NCI-H146 (cell line): ENCODE data around the gene KANK2.
A peak's percentile ranks its signal among the peaks of the same experiment; 100 is the strongest.
"Not testable (repeated sequence)": the region's sequence is repeated elsewhere in the genome, so short reads cannot be mapped to it uniquely, and the experiment has no call there.

ENCODE experiments used
- DNase-seq: peaks from one replicate; lab custom pipeline; 2025; lab: John Stamatoyannopoulos, UW

KANK2 gene

GRCh38 chr19:11196406-11197287, 698 bp downstream of the KANK2 start:
- peak; percentile 54 for DNase-seq

GRCh38 chr19:11195681-11196080, 1.7 kb downstream of the KANK2 start:
- no peak for DNase-seq

GRCh38 chr19:11194656-11195558, 2.4 kb downstream of the KANK2 start:
- no peak for DNase-seq

GRCh38 chr19:11194173-11194572, 3.2 kb downstream of the KANK2 start:
- DNase-seq = no peak

- DNase-seq = no peak
Observed at GRCh38 chr19:11192957-11193939, 4.1 kb downstream of the KANK2 start.

- no peak for DNase-seq
Observed at GRCh38 chr19:11191934-11192333, 5.4 kb downstream of the KANK2 start.

- DNase-seq = no peak
Observed at GRCh38 chr19:11191273-11191755, 6.0 kb downstream of the KANK2 start.

GRCh38 chr19:11190501-11190900, 6.8 kb downstream of the KANK2 start:
- DNase-seq = no peak

- DNase-seq = no peak
Observed at GRCh38 chr19:11187441-11187840, 9.9 kb downstream of the KANK2 start.

- DNase-seq = no peak
Observed at GRCh38 chr19:11182994-11183393, 14.4 kb downstream of the KANK2 start.

GRCh38 chr19:11181488-11181887, 15.9 kb downstream of the KANK2 start:
- no peak for DNase-seq

GRCh38 chr19:11180975-11181374, 16.4 kb downstream of the KANK2 start:
- DNase-seq = not testable (repeated sequence)

GRCh38 chr19:11180346-11180745, 17.0 kb downstream of the KANK2 start:
- DNase-seq = no peak

GRCh38 chr19:11179716-11180297, 17.5 kb downstream of the KANK2 start:
- DNase-seq = no peak

- DNase-seq = not testable (repeated sequence)
Observed at GRCh38 chr19:11179145-11179465, 18.2 kb downstream of the KANK2 start.

GRCh38 chr19:11177592-11177991, 19.8 kb downstream of the KANK2 start:
- no peak for DNase-seq

GRCh38 chr19:11176466-11177193, 20.7 kb downstream of the KANK2 start:
- no peak for DNase-seq

GRCh38 chr19:11175920-11176319, 21.4 kb downstream of the KANK2 start:
- DNase-seq = no peak

GRCh38 chr19:11174336-11174735, 23.0 kb downstream of the KANK2 start:
- no peak for DNase-seq

GRCh38 chr19:11173516-11174155, 23.7 kb downstream of the KANK2 start:
- no peak for DNase-seq
